Adipocyte (in vitro differentiated cells): ENCODE results near the gene NEDD4L.

Experiments
- DNase-seq: peaks from one replicate; pipeline ENCODE4 v3.0.0-alpha.2; 2015; ENCODE audit warnings: low read depth
- H3K27me3 ChIP-seq: replicated peaks from 2 replicates; pipeline ENCODE4 v1.7.0; 2013; ENCODE audit warnings: mild to moderate bottlenecking, low read length, moderate library complexity; ENCODE audit not compliant: control insufficient read depth, insufficient read depth
- H3K36me3 ChIP-seq: 2 replicates; pipeline ENCODE4 v1.7.0; 2013; ENCODE audit warnings: low read length, mild to moderate bottlenecking, moderate library complexity; ENCODE audit not compliant: control insufficient read depth, insufficient read depth, severe bottlenecking
- H3K4me1 ChIP-seq: 2 replicates; pipeline ENCODE4 v1.7.0; 2013; ENCODE audit warnings: mild to moderate bottlenecking, low read length, moderate library complexity; ENCODE audit not compliant: control insufficient read depth, insufficient read depth
- H3K4me3 ChIP-seq: 2 replicates; pipeline ENCODE4 v1.7.0; 2013; ENCODE audit warnings: mild to moderate bottlenecking, low read length, moderate library complexity
- H3K9ac ChIP-seq: 2 replicates; pipeline ENCODE4 v1.7.0; 2013; ENCODE audit warnings: mild to moderate bottlenecking, low read length, moderate library complexity
- H3K9me3 ChIP-seq: 2 replicates; pipeline ENCODE4 v1.7.0; 2013; ENCODE audit warnings: mild to moderate bottlenecking, low read length, moderate library complexity; ENCODE audit not compliant: control insufficient read depth

NEDD4L gene

GRCh38 chr18:58177004-58177717, 133.1 kb downstream of the NEDD4L start:
- H3K9me3 ChIP-seq: no peaks in the 10 kb centered on the region
- H3K4me1 ChIP-seq: peaks cover 26% of the 10 kb centered on the region
- DNase-seq: peak; percentile 92
- H3K36me3 ChIP-seq: no peaks in the 10 kb centered on the region
- no peaks in the 10 kb centered on the region for H3K27me3 ChIP-seq
- H3K4me3 ChIP-seq: peak overlapping the region; percentile 57
- H3K9ac ChIP-seq: peak overlapping the region; percentile 70

GRCh38 chr18:58177896-58178470, 134.0 kb downstream of the NEDD4L start:
- DNase-seq: peak; percentile 31
- Histone ChIP-seq H3K9me3 (no peaks in the 10 kb centered on the region), H3K27me3 (no peaks in the 10 kb centered on the region), H3K9ac (no peak overlapping the region), H3K4me1 (peaks cover 26% of the 10 kb centered on the region), H3K4me3 (no peak overlapping the region), H3K36me3 (no peaks in the 10 kb centered on the region)

- no peaks in the 10 kb centered on the region for H3K36me3 ChIP-seq
- H3K4me3 ChIP-seq: no peak overlapping the region
- H3K4me1 ChIP-seq: peaks cover 26% of the 10 kb centered on the region
- no peaks in the 10 kb centered on the region for H3K9me3 ChIP-seq
- no peak overlapping the region for H3K9ac ChIP-seq
- H3K27me3 ChIP-seq: no peaks in the 10 kb centered on the region
- no peak for DNase-seq
These were observed 134.5 kb downstream of the NEDD4L start for GRCh38 chr18:58178511-58178910.

GRCh38 chr18:58180172-58180571, 136.1 kb downstream of the NEDD4L start:
- peaks cover 24% of the 10 kb centered on the region for H3K4me1 ChIP-seq
- no peaks in the 10 kb centered on the region for H3K36me3 ChIP-seq
- no peak for DNase-seq
- H3K9ac ChIP-seq: no peak overlapping the region
- H3K9me3 ChIP-seq: no peaks in the 10 kb centered on the region
- H3K27me3 ChIP-seq: no peaks in the 10 kb centered on the region
- H3K4me3 ChIP-seq: no peak overlapping the region

GRCh38 chr18:58180738-58181353, 136.8 kb downstream of the NEDD4L start:
- DNase-seq: peak; percentile 74
- Histone ChIP-seq H3K9me3 (no peaks in the 10 kb centered on the region), H3K4me3 (no peak overlapping the region), H3K4me1 (peaks cover 18% of the 10 kb centered on the region), H3K9ac (no peak overlapping the region), H3K27me3 (no peaks in the 10 kb centered on the region), H3K36me3 (no peaks in the 10 kb centered on the region)

GRCh38 chr18:58181988-58182387, 138.0 kb downstream of the NEDD4L start:
- no peak overlapping the region for H3K4me3 ChIP-seq
- DNase-seq: no peak
- peaks cover 15% of the 10 kb centered on the region for H3K4me1 ChIP-seq
- no peak overlapping the region for H3K9ac ChIP-seq
- H3K27me3 ChIP-seq: no peaks in the 10 kb centered on the region
- no peaks in the 10 kb centered on the region for H3K36me3 ChIP-seq
- H3K9me3 ChIP-seq: no peaks in the 10 kb centered on the region

GRCh38 chr18:58183226-58183625, 139.2 kb downstream of the NEDD4L start:
- Histone ChIP-seq H3K4me1 (peaks cover 6% of the 10 kb centered on the region), H3K9me3 (no peaks in the 10 kb centered on the region), H3K27me3 (no peaks in the 10 kb centered on the region), H3K4me3 (no peak overlapping the region), H3K36me3 (no peaks in the 10 kb centered on the region), H3K9ac (no peak overlapping the region)
- DNase-seq: no peak

- no peaks in the 10 kb centered on the region for H3K36me3 ChIP-seq
- DNase-seq: peak; percentile 70
- H3K9ac ChIP-seq: no peak overlapping the region
- H3K4me1 ChIP-seq: peaks cover 6% of the 10 kb centered on the region
- no peaks in the 10 kb centered on the region for H3K27me3 ChIP-seq
- H3K4me3 ChIP-seq: no peak overlapping the region
- H3K9me3 ChIP-seq: no peaks in the 10 kb centered on the region
These were observed 142.4 kb downstream of the NEDD4L start for GRCh38 chr18:58186258-58186948.

- H3K27me3 ChIP-seq: no peaks in the 10 kb centered on the region
- no peaks in the 10 kb centered on the region for H3K36me3 ChIP-seq
- H3K4me3 ChIP-seq: no peak overlapping the region
- H3K9me3 ChIP-seq: no peaks in the 10 kb centered on the region
- no peak overlapping the region for H3K9ac ChIP-seq
- no peak for DNase-seq
- peaks cover 6% of the 10 kb centered on the region for H3K4me1 ChIP-seq
These were observed 143.6 kb downstream of the NEDD4L start for GRCh38 chr18:58187674-58188073.

GRCh38 chr18:58188996-58189395, 145.0 kb downstream of the NEDD4L start:
- Histone ChIP-seq H3K4me1 (peaks cover 6% of the 10 kb centered on the region), H3K27me3 (no peaks in the 10 kb centered on the region), H3K4me3 (no peak overlapping the region), H3K9ac (no peak overlapping the region), H3K36me3 (no peaks in the 10 kb centered on the region), H3K9me3 (no peaks in the 10 kb centered on the region)
- no peak for DNase-seq

GRCh38 chr18:58190842-58191530, 147.0 kb downstream of the NEDD4L start:
- Histone ChIP-seq H3K4me3 (no peak overlapping the region), H3K4me1 (peaks cover 13% of the 10 kb centered on the region), H3K9me3 (no peaks in the 10 kb centered on the region), H3K36me3 (no peaks in the 10 kb centered on the region), H3K27me3 (no peaks in the 10 kb centered on the region), H3K9ac (no peak overlapping the region)
- no peak for DNase-seq
